GM10248 (cell line): Measurements from ENCODE around the gene PSMG1.
A peak's percentile ranks its signal among the peaks of the same experiment; 100 is the strongest.

Experiments used
- CTCF ChIA-PET: fragments of 300-600 bp; sonication (Branson Sonifier 250); formaldehyde crosslinking; extraction: SDS; loops from one replicate; lab custom pipeline; 2021; ENCODE audit warnings: antibody characterized with exemption; lab: Yijun Ruan, JAX
- POLR2A ChIA-PET: fragments of 350-650 bp; sonication (Branson Sonifier 250); formaldehyde crosslinking; extraction: SDS; loops from one replicate; lab custom pipeline; 2020; ENCODE audit warnings: antibody characterized with exemption; lab: Yijun Ruan, JAX
- DNase-seq: peaks from one replicate; pipeline ENCODE4 v3.0.0; 2012; ENCODE audit errors: extremely low spot score
- TF ChIP-seq, protein P1 (sequence below): IDR thresholded peaks from 2 replicates; pipeline ENCODE4 v1.5.1; 2012; ENCODE audit warnings: mild to moderate bottlenecking, low read depth; ENCODE audit errors: extremely low read depth, missing control alignments, control extremely low read depth

The PSMG1 gene

DNA sequence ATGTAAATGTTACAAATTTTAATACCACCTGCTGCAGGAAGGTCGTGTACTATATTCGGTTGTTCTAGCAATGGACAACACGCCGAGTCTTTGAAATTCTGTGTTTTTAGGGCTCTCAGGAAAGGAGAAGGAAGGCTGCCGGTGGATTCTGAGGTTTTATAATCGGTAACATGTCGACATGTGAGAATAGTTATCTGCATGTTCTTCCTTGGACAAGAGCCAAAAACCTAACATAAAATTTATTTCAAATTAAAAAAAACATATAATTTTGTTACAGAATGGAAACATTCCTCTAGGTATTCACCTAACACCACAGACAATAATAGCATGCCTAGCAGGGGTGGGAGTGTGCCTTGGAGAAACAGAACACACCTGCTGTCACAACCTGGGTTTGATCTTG is 4.8 kb downstream of the PSMG1 start:
- TF ChIP-seq, protein P1, sequence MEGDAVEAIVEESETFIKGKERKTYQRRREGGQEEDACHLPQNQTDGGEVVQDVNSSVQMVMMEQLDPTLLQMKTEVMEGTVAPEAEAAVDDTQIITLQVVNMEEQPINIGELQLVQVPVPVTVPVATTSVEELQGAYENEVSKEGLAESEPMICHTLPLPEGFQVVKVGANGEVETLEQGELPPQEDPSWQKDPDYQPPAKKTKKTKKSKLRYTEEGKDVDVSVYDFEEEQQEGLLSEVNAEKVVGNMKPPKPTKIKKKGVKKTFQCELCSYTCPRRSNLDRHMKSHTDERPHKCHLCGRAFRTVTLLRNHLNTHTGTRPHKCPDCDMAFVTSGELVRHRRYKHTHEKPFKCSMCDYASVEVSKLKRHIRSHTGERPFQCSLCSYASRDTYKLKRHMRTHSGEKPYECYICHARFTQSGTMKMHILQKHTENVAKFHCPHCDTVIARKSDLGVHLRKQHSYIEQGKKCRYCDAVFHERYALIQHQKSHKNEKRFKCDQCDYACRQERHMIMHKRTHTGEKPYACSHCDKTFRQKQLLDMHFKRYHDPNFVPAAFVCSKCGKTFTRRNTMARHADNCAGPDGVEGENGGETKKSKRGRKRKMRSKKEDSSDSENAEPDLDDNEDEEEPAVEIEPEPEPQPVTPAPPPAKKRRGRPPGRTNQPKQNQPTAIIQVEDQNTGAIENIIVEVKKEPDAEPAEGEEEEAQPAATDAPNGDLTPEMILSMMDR: no peak
- CTCF ChIA-PET: interaction anchor here (1.2 kb wide), 1 partner anchor 10 kb away, joined by 3 read pairs; no protein-coding TSS in a partner anchor
- DNase-seq: no peak
- POLR2A ChIA-PET: no interaction called here

DNA sequence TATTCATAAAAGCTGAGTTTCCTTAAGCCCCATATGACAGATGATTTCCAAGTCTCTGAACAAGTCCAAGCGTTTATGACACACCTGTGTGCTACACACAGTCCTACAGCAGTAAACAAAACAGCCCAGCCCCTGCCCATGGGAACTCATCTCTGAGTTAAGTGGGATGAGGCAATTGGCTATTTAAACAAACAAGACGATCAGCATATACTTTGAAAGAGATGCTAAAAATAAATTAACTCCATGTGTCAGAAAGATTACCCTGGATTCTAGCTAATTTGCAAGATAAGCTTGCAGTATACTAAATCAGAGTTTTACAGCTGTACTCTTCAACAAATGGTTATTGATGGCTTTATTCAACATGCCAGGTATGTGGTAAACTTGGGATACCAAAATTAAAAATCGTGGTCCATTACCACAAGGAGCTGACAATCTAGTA is 7.0 kb downstream of the PSMG1 start:
- TF ChIP-seq, protein P1: no peak
- ChIA-PET CTCF (interaction anchor here (0.7 to 1.9 kb wide), 5 partner anchors 9 to 369 kb away, joined by 3 to 4 read pairs (median 3); no protein-coding TSS in a partner anchor), POLR2A (no interaction called here)
- DNase-seq: no peak

DNA sequence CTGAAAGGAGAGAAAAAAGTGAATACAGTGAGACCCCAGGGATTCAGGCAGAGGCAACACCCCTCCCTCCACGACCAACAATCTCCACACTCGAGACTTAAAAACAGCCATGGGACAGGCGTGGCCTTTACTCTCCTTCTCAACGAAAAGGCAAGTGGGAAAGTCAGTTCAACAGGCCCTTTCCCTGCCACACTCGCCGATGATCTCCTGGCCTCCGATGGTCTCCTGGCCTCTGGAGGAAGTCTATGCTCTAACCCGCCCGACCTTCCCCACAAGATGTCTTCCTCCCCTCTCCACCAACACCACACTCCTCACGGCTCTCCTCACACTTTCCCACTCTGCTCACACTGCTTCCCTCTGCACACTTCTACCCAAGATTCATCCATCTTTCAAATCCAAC is 7.6 kb downstream of the PSMG1 start:
- CTCF ChIA-PET: interaction anchor here (1.9 kb wide), 1 partner anchor 108 kb away, joined by 4 read pairs; no protein-coding TSS in a partner anchor
- POLR2A ChIA-PET: no interaction called here
- TF ChIP-seq, protein P1: no peak
- DNase-seq: no peak

DNA sequence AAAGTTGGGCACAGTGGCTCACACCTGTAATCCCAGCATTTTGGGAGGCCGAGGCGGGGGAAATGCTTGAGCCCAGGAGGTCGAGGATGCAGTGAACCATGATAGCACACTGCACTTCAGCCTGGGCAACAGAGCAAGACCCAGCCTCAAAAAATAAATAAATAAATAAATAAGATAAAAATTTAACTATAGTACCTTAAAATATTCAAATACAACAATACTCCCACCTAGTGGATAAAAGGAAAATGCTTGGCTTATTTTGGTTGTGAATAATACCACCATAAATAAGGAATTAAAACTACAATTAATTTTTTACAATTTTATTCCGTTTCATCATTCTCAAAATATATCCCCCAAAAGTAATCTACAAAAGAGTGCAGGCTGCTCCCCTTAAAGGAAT is 8.1 kb downstream of the PSMG1 start:
- CTCF ChIA-PET: interaction anchor here (1.1 kb wide), 1 partner anchor 64 kb away, joined by 3 read pairs; no protein-coding TSS in a partner anchor
- TF ChIP-seq, protein P1: peak; percentile 14
- POLR2A ChIA-PET: no interaction called here
- DNase-seq: no peak

DNA sequence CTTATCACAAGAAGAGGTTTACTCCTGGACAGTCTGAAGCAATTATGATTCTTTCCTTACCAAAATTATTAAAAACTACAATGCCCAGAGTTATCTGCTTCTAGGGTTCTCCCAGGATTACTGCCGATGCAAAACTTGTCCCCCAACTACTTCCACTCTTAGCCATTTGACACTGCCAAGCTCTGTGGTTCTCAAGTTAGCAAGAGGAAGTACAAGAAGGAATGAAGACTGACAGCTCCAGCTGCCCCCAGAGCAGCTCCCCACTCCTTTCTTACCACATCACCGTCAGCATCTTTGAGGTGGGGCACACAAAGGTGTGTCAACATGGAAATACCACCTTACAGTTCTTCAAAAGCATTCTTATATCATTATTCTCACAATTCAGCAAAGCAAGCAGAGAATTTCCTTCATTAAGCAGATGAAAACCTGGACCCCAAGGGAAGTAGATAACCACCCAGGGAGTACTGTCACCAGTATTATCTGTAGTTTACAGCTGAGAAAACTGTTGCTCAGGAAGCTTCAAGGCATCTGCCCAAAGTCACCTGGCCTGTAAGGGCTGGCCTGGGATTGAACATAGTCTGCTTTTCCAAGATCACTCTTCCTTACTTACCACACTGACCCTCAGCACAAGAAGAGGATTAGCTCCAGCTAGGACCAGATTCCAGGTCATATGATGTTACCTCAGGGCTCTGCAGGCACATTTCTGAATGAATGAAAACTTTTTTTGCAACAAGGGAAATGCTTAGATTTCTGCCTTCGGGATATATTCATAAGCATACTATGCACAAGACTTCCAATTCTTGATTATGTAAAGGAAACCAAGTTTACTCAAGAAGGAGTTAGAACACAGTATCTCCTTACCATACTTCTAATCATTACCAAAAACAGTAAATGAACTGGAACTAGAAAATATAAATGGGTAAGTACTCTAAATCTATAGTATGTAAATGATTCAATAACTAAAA is 9.3 kb downstream of the PSMG1 start:
- TF ChIP-seq, protein P1: no peak
- DNase-seq: no peak
- ChIA-PET POLR2A (no interaction called here), CTCF (interaction anchor here (1.1 kb wide), 1 partner anchor 65 kb away, joined by 3 read pairs; no protein-coding TSS in a partner anchor)

DNA sequence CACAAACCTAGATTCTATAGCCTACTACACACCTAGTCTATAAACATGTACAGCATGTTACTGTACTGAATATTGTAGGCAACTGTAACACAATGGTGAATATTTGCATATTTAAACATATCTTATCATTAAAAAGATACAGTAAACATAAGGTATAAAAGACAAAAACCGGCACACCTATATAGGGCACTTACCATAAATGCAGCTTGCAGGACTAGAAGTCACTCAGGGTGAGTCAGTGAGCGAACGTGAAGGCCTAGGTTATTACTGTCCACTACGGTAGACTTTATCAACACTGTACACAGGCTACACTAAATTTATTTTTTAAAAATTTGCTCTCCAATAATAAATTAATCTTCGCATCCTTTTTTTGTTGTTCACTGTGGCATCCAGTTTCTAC is 13.3 kb downstream of the PSMG1 start:
- TF ChIP-seq, protein P1: no peak
- no peak for DNase-seq
- ChIA-PET POLR2A (no interaction called here), CTCF (no interaction called here)
